SK-N-SH (cell line): ENCODE results near the gene ORC5.

Experiments used
- CHD2 ChIP-seq: fragments of 150-350 bp; IDR thresholded peaks from 2 replicates; pipeline ENCODE4 v1.6.1; 2018; ENCODE audit warnings: low read length; ENCODE audit not compliant: partially characterized antibody
- CTCF ChIP-seq: fragments of 200-600 bp; sonication (generic); IDR thresholded peaks from 2 replicates; pipeline ENCODE4 v1.6.1; 2017; ENCODE audit warnings: antibody characterized with exemption, mild to moderate bottlenecking, moderate library complexity
- EZH2phosphoT487 ChIP-seq: fragments of 200-600 bp; sonication (generic); IDR thresholded peaks from 2 replicates; pipeline ENCODE4 v1.6.1; 2017; ENCODE audit warnings: low read depth, mixed run types, mild to moderate bottlenecking, antibody characterized with exemption, moderate library complexity, borderline replicate concordance
- GABPA ChIP-seq: IDR thresholded peaks from 2 replicates; pipeline ENCODE4 v1.4.0; 2012; ENCODE audit warnings: low read depth, mild to moderate bottlenecking
- MAX ChIP-seq: IDR thresholded peaks from 2 replicates; pipeline ENCODE4 v1.4.0; 2012; ENCODE audit warnings: low read depth
- MEF2A ChIP-seq: IDR thresholded peaks from 2 replicates; pipeline ENCODE4 v1.4.0; 2012; ENCODE audit warnings: low read depth, borderline replicate concordance
- POLR2AphosphoS5 ChIP-seq: IDR thresholded peaks from 2 replicates; pipeline ENCODE4 v1.6.1; 2012; ENCODE audit warnings: low read depth, low read length
- RCOR1 ChIP-seq: fragments of 150-350 bp; IDR thresholded peaks from 2 replicates; pipeline ENCODE4 v1.6.1; 2017; ENCODE audit warnings: antibody characterized with exemption, low read length
- TAF1 ChIP-seq: IDR thresholded peaks from 2 replicates; pipeline ENCODE4 v1.6.1; 2012; ENCODE audit warnings: low read depth, mild to moderate bottlenecking, low read length, moderate library complexity, borderline replicate concordance
- TF ChIP-seq, protein P1 (sequence below): IDR thresholded peaks from 2 replicates; pipeline ENCODE4 v1.6.1; 2012; ENCODE audit warnings: mild to moderate bottlenecking, low read depth, low read length, moderate library complexity

DNA sequence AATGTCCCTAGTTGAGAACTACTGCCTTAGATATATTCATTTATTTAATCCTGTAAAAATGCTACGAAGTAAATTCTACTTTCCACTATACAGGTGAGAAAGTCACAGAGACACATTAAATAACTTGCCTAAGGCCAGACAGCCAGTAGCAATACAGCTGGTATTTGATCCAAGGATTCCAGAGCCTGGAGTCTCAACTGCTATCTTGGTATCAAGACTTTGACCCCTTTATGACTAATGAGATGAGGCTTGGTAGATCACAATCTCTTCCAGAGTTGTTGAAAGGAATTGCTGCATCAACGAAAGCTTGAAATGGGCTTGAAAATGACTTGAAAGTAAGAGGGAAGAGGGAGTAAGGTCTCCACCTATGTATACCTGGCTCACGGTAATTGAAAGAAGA lies 83.3 kb downstream of the ORC5 start:
- TF ChIP-seq, protein P1, sequence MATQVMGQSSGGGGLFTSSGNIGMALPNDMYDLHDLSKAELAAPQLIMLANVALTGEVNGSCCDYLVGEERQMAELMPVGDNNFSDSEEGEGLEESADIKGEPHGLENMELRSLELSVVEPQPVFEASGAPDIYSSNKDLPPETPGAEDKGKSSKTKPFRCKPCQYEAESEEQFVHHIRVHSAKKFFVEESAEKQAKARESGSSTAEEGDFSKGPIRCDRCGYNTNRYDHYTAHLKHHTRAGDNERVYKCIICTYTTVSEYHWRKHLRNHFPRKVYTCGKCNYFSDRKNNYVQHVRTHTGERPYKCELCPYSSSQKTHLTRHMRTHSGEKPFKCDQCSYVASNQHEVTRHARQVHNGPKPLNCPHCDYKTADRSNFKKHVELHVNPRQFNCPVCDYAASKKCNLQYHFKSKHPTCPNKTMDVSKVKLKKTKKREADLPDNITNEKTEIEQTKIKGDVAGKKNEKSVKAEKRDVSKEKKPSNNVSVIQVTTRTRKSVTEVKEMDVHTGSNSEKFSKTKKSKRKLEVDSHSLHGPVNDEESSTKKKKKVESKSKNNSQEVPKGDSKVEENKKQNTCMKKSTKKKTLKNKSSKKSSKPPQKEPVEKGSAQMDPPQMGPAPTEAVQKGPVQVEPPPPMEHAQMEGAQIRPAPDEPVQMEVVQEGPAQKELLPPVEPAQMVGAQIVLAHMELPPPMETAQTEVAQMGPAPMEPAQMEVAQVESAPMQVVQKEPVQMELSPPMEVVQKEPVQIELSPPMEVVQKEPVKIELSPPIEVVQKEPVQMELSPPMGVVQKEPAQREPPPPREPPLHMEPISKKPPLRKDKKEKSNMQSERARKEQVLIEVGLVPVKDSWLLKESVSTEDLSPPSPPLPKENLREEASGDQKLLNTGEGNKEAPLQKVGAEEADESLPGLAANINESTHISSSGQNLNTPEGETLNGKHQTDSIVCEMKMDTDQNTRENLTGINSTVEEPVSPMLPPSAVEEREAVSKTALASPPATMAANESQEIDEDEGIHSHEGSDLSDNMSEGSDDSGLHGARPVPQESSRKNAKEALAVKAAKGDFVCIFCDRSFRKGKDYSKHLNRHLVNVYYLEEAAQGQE: no peak
- no peak for TF ChIP-seq CTCF
- no peak for TF ChIP-seq TAF1
- TF ChIP-seq MAX: no peak
- no peak for TF ChIP-seq MEF2A
- no peak for TF ChIP-seq GABPA
- no peak for TF ChIP-seq RCOR1
- no peak for TF ChIP-seq POLR2AphosphoS5
- TF ChIP-seq EZH2phosphoT487: no peak
- TF ChIP-seq CHD2: no peak
